ENCODE results near the gene KCTD5. TPM values are rescaled to one million over a fixed set of nuclear protein-coding genes. Genes with fewer than 3 reads are reported as not detected.
"Not testable (repeated sequence)": the region's sequence is repeated elsewhere in the genome, so short reads cannot be mapped to it uniquely, and the experiment has no call there.

KCTD5 gene
- total and polyA plus RNA-seq, 4 donors, result 17.1 to 31.8 (median 24.7) TPM

DNA sequence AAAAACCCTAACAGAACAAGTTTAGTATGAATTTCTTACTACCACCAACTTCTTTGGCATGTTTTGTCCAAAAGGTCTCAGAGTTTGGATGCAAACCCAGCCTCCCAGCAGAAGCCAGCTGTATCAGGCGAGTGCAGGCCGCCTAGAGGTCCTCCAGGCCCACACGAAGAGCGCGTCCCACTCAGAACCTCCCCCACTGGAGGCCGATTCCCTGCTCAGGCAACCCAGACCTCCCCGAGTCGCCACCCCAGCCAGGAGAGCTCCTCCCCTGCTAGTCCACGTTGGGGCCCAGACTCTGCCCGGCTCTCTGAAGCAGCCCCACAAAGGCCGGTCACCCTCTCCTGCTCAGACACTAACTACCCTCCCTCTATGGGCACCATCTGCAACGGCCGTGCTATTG, 28.4 kb upstream of the KCTD5 start:
- DNase-seq; H3K9ac ChIP-seq (ENCODE audit: insufficient read depth in 1 of 2, low read length in 2 of 2); H3K36me3 ChIP-seq (ENCODE audit: control insufficient read depth in 4 of 4, insufficient read depth in 4 of 4, low read length in 4 of 4); H3K27ac ChIP-seq (ENCODE audit: low read depth in 1 of 2, low read length in 1 of 2); ATAC-seq (ENCODE audit: insufficient read depth, low FRiP score); H3K9me3 ChIP-seq (ENCODE audit: control insufficient read depth in 4 of 4, insufficient read depth in 3 of 4, low read length in 3 of 4); H3K27me3 ChIP-seq (ENCODE audit: control insufficient read depth in 3 of 3, insufficient read depth in 3 of 3, low read length in 2 of 3); H3K4me3 ChIP-seq; H3K4me1 ChIP-seq (ENCODE audit: control insufficient read depth in 5 of 5, insufficient read depth in 5 of 5, low read length in 5 of 5): not testable (repeated sequence)
- WGBS, 2 donors, result no CpG with 5 or more reads among the region's 13 CpGs

DNA sequence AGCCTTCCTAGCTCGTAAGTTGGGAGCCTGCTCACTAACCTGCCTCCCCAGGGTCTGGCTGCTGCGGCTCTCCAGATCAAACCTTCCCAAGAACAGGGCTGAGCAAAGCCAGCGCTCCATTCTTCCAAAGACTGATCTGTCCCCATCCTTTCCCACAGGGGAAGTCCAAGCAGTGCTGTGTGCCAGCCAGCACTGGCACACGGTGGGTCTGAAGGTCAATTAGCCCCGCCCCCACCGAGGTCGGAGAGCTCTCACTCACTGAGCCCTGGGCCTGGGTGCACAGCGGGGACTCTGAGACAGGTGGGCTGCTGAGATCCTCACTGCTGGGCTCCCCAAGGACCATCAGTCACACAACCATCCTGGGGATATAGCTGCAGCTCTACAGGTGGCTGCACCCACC, 27.4 kb upstream of the KCTD5 start:
- H3K9ac ChIP-seq (ENCODE audit: insufficient read depth in 1 of 2, low read length in 2 of 2); ATAC-seq (ENCODE audit: insufficient read depth, low FRiP score); H3K27ac ChIP-seq (ENCODE audit: low read depth in 1 of 2, low read length in 1 of 2); H3K27me3 ChIP-seq (ENCODE audit: control insufficient read depth in 3 of 3, insufficient read depth in 3 of 3, low read length in 2 of 3); H3K4me1 ChIP-seq (ENCODE audit: control insufficient read depth in 5 of 5, insufficient read depth in 5 of 5, low read length in 5 of 5); H3K4me3 ChIP-seq; H3K36me3 ChIP-seq (ENCODE audit: control insufficient read depth in 4 of 4, insufficient read depth in 4 of 4, low read length in 4 of 4); DNase-seq; H3K9me3 ChIP-seq (ENCODE audit: control insufficient read depth in 4 of 4, insufficient read depth in 3 of 4, low read length in 3 of 4): not testable (repeated sequence)
- 63% methylated on average over 2 of the region's 8 CpGs; no CpG with 5 or more reads in 1 of the 2 donors for WGBS, 2 donors

DNA sequence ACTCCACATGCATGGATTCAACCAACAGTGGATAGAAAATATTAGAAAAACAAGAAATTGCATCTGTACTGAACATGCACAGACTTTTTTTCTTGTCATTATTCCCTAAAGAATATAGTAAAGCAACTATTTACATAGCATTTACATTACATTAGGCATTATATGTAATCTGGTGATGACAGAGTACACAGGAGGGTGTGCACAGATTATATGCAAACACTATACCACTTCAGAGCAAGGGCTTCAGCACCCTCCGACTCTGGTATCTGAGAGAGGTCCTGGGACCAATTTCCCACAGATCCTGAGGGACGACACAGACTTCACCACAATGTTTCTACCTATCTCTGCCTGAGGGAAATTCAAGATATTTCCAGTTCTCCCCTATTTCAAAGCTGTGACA, 25.3 kb upstream of the KCTD5 start:
- TF ChIP-seq, protein P1, sequence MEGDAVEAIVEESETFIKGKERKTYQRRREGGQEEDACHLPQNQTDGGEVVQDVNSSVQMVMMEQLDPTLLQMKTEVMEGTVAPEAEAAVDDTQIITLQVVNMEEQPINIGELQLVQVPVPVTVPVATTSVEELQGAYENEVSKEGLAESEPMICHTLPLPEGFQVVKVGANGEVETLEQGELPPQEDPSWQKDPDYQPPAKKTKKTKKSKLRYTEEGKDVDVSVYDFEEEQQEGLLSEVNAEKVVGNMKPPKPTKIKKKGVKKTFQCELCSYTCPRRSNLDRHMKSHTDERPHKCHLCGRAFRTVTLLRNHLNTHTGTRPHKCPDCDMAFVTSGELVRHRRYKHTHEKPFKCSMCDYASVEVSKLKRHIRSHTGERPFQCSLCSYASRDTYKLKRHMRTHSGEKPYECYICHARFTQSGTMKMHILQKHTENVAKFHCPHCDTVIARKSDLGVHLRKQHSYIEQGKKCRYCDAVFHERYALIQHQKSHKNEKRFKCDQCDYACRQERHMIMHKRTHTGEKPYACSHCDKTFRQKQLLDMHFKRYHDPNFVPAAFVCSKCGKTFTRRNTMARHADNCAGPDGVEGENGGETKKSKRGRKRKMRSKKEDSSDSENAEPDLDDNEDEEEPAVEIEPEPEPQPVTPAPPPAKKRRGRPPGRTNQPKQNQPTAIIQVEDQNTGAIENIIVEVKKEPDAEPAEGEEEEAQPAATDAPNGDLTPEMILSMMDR (IDR thresholded peaks at IDR 0.05; ENCODE audit: control extremely low read depth, extremely low read depth), result no peak
- ATAC-seq (ENCODE audit: insufficient read depth, low FRiP score), result no peak
- Histone ChIP-seq H3K4me3 (no peak overlapping the region), H3K27me3 (ENCODE audit: control insufficient read depth in 3 of 3, insufficient read depth in 3 of 3, low read length in 2 of 3) (peaks cover 0 to 8% (median 6%) of the 10 kb centered on the region in 3 donors), H3K9ac (ENCODE audit: insufficient read depth in 1 of 2, low read length in 2 of 2) (no peak overlapping the region), H3K4me1 (ENCODE audit: control insufficient read depth in 5 of 5, insufficient read depth in 5 of 5, low read length in 5 of 5) (no peaks in the 10 kb centered on the region), H3K36me3 (ENCODE audit: control insufficient read depth in 4 of 4, insufficient read depth in 4 of 4, low read length in 4 of 4) (peaks cover 0 to 2% (median 0%) of the 10 kb centered on the region in 4 donors), H3K27ac (ENCODE audit: low read depth in 1 of 2, low read length in 1 of 2) (no peak overlapping the region), H3K9me3 (ENCODE audit: control insufficient read depth in 4 of 4, insufficient read depth in 3 of 4, low read length in 3 of 4) (no peaks in the 10 kb centered on the region)
- DNase-seq, result no peak
- WGBS, 2 donors, result 55 to 80% methylated on average over 2 of the region's 2 CpGs

GRCh38 chr16:2657803-2658202, 24.5 kb upstream of the KCTD5 start:
- H3K9ac ChIP-seq (ENCODE audit: insufficient read depth in 1 of 2, low read length in 2 of 2); H3K9me3 ChIP-seq (ENCODE audit: control insufficient read depth in 4 of 4, insufficient read depth in 3 of 4, low read length in 3 of 4); ATAC-seq (ENCODE audit: insufficient read depth, low FRiP score); H3K27me3 ChIP-seq (ENCODE audit: control insufficient read depth in 3 of 3, insufficient read depth in 3 of 3, low read length in 2 of 3); H3K36me3 ChIP-seq (ENCODE audit: control insufficient read depth in 4 of 4, insufficient read depth in 4 of 4, low read length in 4 of 4); H3K4me1 ChIP-seq (ENCODE audit: control insufficient read depth in 5 of 5, insufficient read depth in 5 of 5, low read length in 5 of 5); H3K27ac ChIP-seq (ENCODE audit: low read depth in 1 of 2, low read length in 1 of 2); DNase-seq; H3K4me3 ChIP-seq: not testable (repeated sequence)
- WGBS, 2 donors, result no CpG with 5 or more reads among the region's 17 CpGs

- Histone ChIP-seq H3K4me1 (ENCODE audit: control insufficient read depth in 5 of 5, insufficient read depth in 5 of 5, low read length in 5 of 5) (peaks cover 0 to 10% (median 0%) of the 10 kb centered on the region in 5 donors), H3K27ac (ENCODE audit: low read depth in 1 of 2, low read length in 1 of 2) (peak overlapping the region in 1 of 2 donors; percentile 31)
- not testable (repeated sequence) for ATAC-seq (ENCODE audit: insufficient read depth, low FRiP score); H3K4me3 ChIP-seq; H3K27me3 ChIP-seq (ENCODE audit: control insufficient read depth in 3 of 3, insufficient read depth in 3 of 3, low read length in 2 of 3); H3K36me3 ChIP-seq (ENCODE audit: control insufficient read depth in 4 of 4, insufficient read depth in 4 of 4, low read length in 4 of 4); DNase-seq; H3K9ac ChIP-seq (ENCODE audit: insufficient read depth in 1 of 2, low read length in 2 of 2); H3K9me3 ChIP-seq (ENCODE audit: control insufficient read depth in 4 of 4, insufficient read depth in 3 of 4, low read length in 3 of 4)
- WGBS, 2 donors, result 75 to 77% methylated on average over 8 of the region's 8 CpGs
These were observed 22.8 kb upstream of the KCTD5 start for GRCh38 chr16:2659560-2659959.

GRCh38 chr16:2660014-2660662, 22.2 kb upstream of the KCTD5 start:
- ATAC-seq (ENCODE audit: insufficient read depth, low FRiP score); H3K36me3 ChIP-seq (ENCODE audit: control insufficient read depth in 4 of 4, insufficient read depth in 4 of 4, low read length in 4 of 4): not testable (repeated sequence)
- WGBS, 2 donors, result 80 to 85% methylated on average over 11 of the region's 11 CpGs

GRCh38 chr16:2660755-2661373, 21.5 kb upstream of the KCTD5 start:
- H3K27me3 ChIP-seq (ENCODE audit: control insufficient read depth in 3 of 3, insufficient read depth in 3 of 3, low read length in 2 of 3); ATAC-seq (ENCODE audit: insufficient read depth, low FRiP score); H3K4me3 ChIP-seq; H3K9me3 ChIP-seq (ENCODE audit: control insufficient read depth in 4 of 4, insufficient read depth in 3 of 4, low read length in 3 of 4); H3K27ac ChIP-seq (ENCODE audit: low read depth in 1 of 2, low read length in 1 of 2); H3K9ac ChIP-seq (ENCODE audit: insufficient read depth in 1 of 2, low read length in 2 of 2); DNase-seq; H3K36me3 ChIP-seq (ENCODE audit: control insufficient read depth in 4 of 4, insufficient read depth in 4 of 4, low read length in 4 of 4): not testable (repeated sequence)
- 47% methylated on average over 20 to 21 of the region's 21 CpGs for WGBS, 2 donors
- peaks cover 0 to 20% (median 2%) of the 10 kb centered on the region in 5 donors for H3K4me1 ChIP-seq (ENCODE audit: control insufficient read depth in 5 of 5, insufficient read depth in 5 of 5, low read length in 5 of 5)

More at GRCh38 chr16:2660014-2660662, 22.2 kb upstream of the KCTD5 start:
- not testable (repeated sequence) for DNase-seq; H3K4me3 ChIP-seq; H3K9ac ChIP-seq (ENCODE audit: insufficient read depth in 1 of 2, low read length in 2 of 2); H3K27me3 ChIP-seq (ENCODE audit: control insufficient read depth in 3 of 3, insufficient read depth in 3 of 3, low read length in 2 of 3); H3K9me3 ChIP-seq (ENCODE audit: control insufficient read depth in 4 of 4, insufficient read depth in 3 of 4, low read length in 3 of 4); H3K27ac ChIP-seq (ENCODE audit: low read depth in 1 of 2, low read length in 1 of 2)
- peaks cover 0 to 15% (median 0%) of the 10 kb centered on the region in 5 donors for H3K4me1 ChIP-seq (ENCODE audit: control insufficient read depth in 5 of 5, insufficient read depth in 5 of 5, low read length in 5 of 5)

Measured in lung (tissue), 12 donors.